ENCODE measurements around the gene BLOC1S3.

DNA sequence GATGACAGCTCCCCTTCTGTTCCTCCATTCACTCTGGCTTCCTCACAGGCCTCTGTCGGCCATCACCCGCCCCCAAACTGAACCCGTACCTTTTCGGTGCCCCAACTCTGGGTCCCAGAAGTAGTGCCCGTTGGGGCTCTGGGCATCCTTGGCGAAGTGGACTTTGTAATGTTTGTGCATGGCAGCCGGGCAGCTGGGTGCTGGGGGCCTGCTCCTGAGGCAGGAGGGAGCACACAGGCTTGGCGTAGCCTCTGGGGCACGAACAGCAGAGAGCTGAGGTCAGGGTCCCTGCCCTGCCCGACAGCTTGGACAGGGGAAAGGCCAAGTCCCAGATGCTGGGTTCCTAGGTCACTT, 18.6 kb upstream of the BLOC1S3 start:
- no peak for TF ChIP-seq POLR2A (IDR thresholded peaks at IDR 0.05)
- TF ChIP-seq, protein P1, sequence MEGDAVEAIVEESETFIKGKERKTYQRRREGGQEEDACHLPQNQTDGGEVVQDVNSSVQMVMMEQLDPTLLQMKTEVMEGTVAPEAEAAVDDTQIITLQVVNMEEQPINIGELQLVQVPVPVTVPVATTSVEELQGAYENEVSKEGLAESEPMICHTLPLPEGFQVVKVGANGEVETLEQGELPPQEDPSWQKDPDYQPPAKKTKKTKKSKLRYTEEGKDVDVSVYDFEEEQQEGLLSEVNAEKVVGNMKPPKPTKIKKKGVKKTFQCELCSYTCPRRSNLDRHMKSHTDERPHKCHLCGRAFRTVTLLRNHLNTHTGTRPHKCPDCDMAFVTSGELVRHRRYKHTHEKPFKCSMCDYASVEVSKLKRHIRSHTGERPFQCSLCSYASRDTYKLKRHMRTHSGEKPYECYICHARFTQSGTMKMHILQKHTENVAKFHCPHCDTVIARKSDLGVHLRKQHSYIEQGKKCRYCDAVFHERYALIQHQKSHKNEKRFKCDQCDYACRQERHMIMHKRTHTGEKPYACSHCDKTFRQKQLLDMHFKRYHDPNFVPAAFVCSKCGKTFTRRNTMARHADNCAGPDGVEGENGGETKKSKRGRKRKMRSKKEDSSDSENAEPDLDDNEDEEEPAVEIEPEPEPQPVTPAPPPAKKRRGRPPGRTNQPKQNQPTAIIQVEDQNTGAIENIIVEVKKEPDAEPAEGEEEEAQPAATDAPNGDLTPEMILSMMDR (IDR thresholded peaks at IDR 0.05) = no peak

Measured in right lobe of liver (tissue), 4 donors.